Effector memory CD8-positive, alpha-beta T cell (primary cell): ENCODE measurements around the gene SLX1B.
"Not testable (repeated sequence)": the region's sequence is repeated elsewhere in the genome, so short reads cannot be mapped to it uniquely, and the experiment has no call there.

Experiments used
- ATAC-seq: fragments of 150-1000 bp; cut with Tn5 transposase; replicated peaks from 2 replicates; pipeline ENCODE4 v1.10.0; 2021; ENCODE audit warnings: mild to moderate bottlenecking, moderate library complexity
- DNase-seq, 3 experiments: peaks; one replicate each; pipeline ENCODE4 v3.0.0; 2021
- H3K27ac Mint-ChIP-seq, 2 donors: one replicate each; pipeline ENCODE4 v1.8.0; 2022; ENCODE audit warnings: mild to moderate bottlenecking in 2 of 2, mixed read lengths in 2 of 2, moderate library complexity in 2 of 2
- H3K27me3 Mint-ChIP-seq, 2 donors: one replicate each; pipeline ENCODE4 v1.8.0; 2022; ENCODE audit warnings: mixed read lengths in 2 of 2
- H3K36me3 Mint-ChIP-seq: one replicate; pipeline ENCODE4 v1.8.0; 2022; ENCODE audit warnings: mild to moderate bottlenecking, moderate library complexity, mixed read lengths; ENCODE audit not compliant: insufficient read depth
- H3K4me1 Mint-ChIP-seq, 2 donors: one replicate each; pipeline ENCODE4 v1.8.0; 2022; ENCODE audit warnings: low read depth in 2 of 2, mixed read lengths in 2 of 2
- H3K4me3 Mint-ChIP-seq, 2 donors: one replicate each; pipeline ENCODE4 v1.8.0; 2022; ENCODE audit warnings: mild to moderate bottlenecking in 2 of 2, mixed read lengths in 2 of 2, moderate library complexity in 2 of 2
- H3K9me3 Mint-ChIP-seq, 2 donors: one replicate each; pipeline ENCODE4 v1.8.0; 2022; ENCODE audit warnings: mixed read lengths in 2 of 2

SLX1B gene

GRCh38 chr16:29472065-29472464, 17.7 kb downstream of the SLX1B start:
- not testable (repeated sequence) for H3K4me1 Mint-ChIP-seq, DNase-seq, H3K27ac Mint-ChIP-seq, H3K9me3 Mint-ChIP-seq, H3K27me3 Mint-ChIP-seq, H3K36me3 Mint-ChIP-seq, H3K4me3 Mint-ChIP-seq
- ATAC-seq, result peak; percentile 59

- H3K27ac Mint-ChIP-seq, DNase-seq, H3K4me1 Mint-ChIP-seq, H3K27me3 Mint-ChIP-seq, ATAC-seq, H3K4me3 Mint-ChIP-seq, H3K9me3 Mint-ChIP-seq, H3K36me3 Mint-ChIP-seq: not testable (repeated sequence)
These were observed 27.9 kb downstream of the SLX1B start for GRCh38 chr16:29482276-29482675.

- not testable (repeated sequence) for H3K4me3 Mint-ChIP-seq, H3K9me3 Mint-ChIP-seq, ATAC-seq, H3K27ac Mint-ChIP-seq, H3K27me3 Mint-ChIP-seq, H3K4me1 Mint-ChIP-seq, DNase-seq, H3K36me3 Mint-ChIP-seq
These were observed 52.0 kb downstream of the SLX1B start, which contains the start of gene NPIPB12 for GRCh38 chr16:29506308-29506707. NPIPB12 (minus strand) TSS chr16:29506408.
